IMR-90 (cell line): ENCODE results near the gene MOB3B. TPM values are rescaled to one million over a fixed set of nuclear protein-coding genes. Genes with fewer than 3 reads are reported as not detected.

Experiments used
- ATAC-seq: fragments of 200-7000 bp; cut with Tn5 transposase; 2 replicates; pipeline ENCODE4 v1.9.1; 2020; ENCODE audit warnings: low read depth, mild to moderate bottlenecking, moderate library complexity
- BruUV-seq: library from RNA; stranded (reverse); fragments of 400-500 nt; replicated peaks from 2 replicates; lab custom pipeline; 2021; lab: Mats Ljungman, UMichigan
- CTCF ChIA-PET: fragments of 300-600 bp; formaldehyde crosslinking; extraction: SDS; loops from one replicate; lab custom pipeline; 2021; ENCODE audit warnings: antibody characterized with exemption; lab: Yijun Ruan, JAX
- POLR2A ChIA-PET: fragments of 300-600 bp; sonication (Branson Sonifier 250); formaldehyde crosslinking; loops from one replicate; lab custom pipeline; 2022; ENCODE audit warnings: antibody characterized with exemption; ENCODE audit not compliant: unreplicated experiment; lab: Charles Lee
- DNase-seq: peaks from one replicate; pipeline ENCODE4 v3.0.0; 2013
- H2AFZ ChIP-seq: replicated peaks from 2 replicates; pipeline ENCODE3; 2013; ENCODE audit warnings: low read length, mild to moderate bottlenecking; ENCODE audit not compliant: poor library complexity
- H2AK5ac ChIP-seq: 2 replicates; pipeline ENCODE4 v1.6.1; 2013; ENCODE audit warnings: low read depth, low read length, inconsistent platforms
- H2AK9ac ChIP-seq: replicated peaks from 2 replicates; pipeline ENCODE3; 2013; ENCODE audit warnings: mild to moderate bottlenecking, low read depth, low read length, moderate library complexity; ENCODE audit not compliant: poor library complexity
- H2BK120ac ChIP-seq: 2 replicates; pipeline ENCODE4 v1.6.1; 2013; ENCODE audit warnings: low read depth, low read length, inconsistent platforms
- H2BK15ac ChIP-seq: 3 replicates; pipeline ENCODE4 v1.6.1; 2013; ENCODE audit warnings: low read depth, low read length, inconsistent platforms
- H2BK20ac ChIP-seq: 2 replicates; pipeline ENCODE4 v1.6.1; 2013; ENCODE audit warnings: low read depth, mild to moderate bottlenecking, inconsistent platforms, low read length, moderate library complexity
- H2BK5ac ChIP-seq: 2 replicates; pipeline ENCODE4 v1.6.1; 2013; ENCODE audit warnings: mild to moderate bottlenecking, low read depth, low read length, inconsistent platforms; ENCODE audit not compliant: poor library complexity, severe bottlenecking
- H3K14ac ChIP-seq: replicated peaks from 2 replicates; pipeline ENCODE4 v1.6.1; 2013; ENCODE audit warnings: low read depth, low read length, inconsistent platforms
- H3K18ac ChIP-seq: 2 replicates; pipeline ENCODE4 v1.6.1; 2013; ENCODE audit warnings: low read depth, low read length, control low read depth
- H3K23ac ChIP-seq: 2 replicates; pipeline ENCODE4 v1.6.1; 2013; ENCODE audit warnings: low read depth, low read length, inconsistent platforms
- H3K27ac ChIP-seq: 2 replicates; pipeline ENCODE4 v1.5.1; 2013; ENCODE audit warnings: mild to moderate bottlenecking, control low read depth, low read length; ENCODE audit not compliant: insufficient read depth
- H3K27me3 ChIP-seq: 2 replicates; pipeline ENCODE4 v1.6.1; 2013; ENCODE audit warnings: low read length; ENCODE audit not compliant: control insufficient read depth, insufficient read depth
- H3K36me3 ChIP-seq: 2 replicates; pipeline ENCODE4 v1.6.1; 2013; ENCODE audit warnings: low read length, mixed read lengths; ENCODE audit not compliant: control insufficient read depth, insufficient read depth
- H3K4ac ChIP-seq: 2 replicates; pipeline ENCODE4 v1.6.1; 2013; ENCODE audit warnings: low read depth, low read length, inconsistent platforms
- H3K4me1 ChIP-seq: 2 replicates; pipeline ENCODE4 v1.6.1; 2013; ENCODE audit warnings: low read length, mixed read lengths; ENCODE audit not compliant: control insufficient read depth, insufficient read depth
- H3K4me2 ChIP-seq: 2 replicates; pipeline ENCODE4 v1.6.1; 2013; ENCODE audit warnings: low read depth, mild to moderate bottlenecking, control low read depth, low read length, moderate library complexity
- H3K4me3 ChIP-seq: 2 replicates; pipeline ENCODE4 v1.5.1; 2013; ENCODE audit warnings: low read depth, mild to moderate bottlenecking, control low read depth, low read length, moderate library complexity; ENCODE audit not compliant: insufficient read depth
- H3K56ac ChIP-seq: 2 replicates; pipeline ENCODE4 v1.6.1; 2013; ENCODE audit warnings: low read length, inconsistent platforms; ENCODE audit not compliant: insufficient read depth; ENCODE audit errors: extremely low read depth
- H3K79me1 ChIP-seq, 2 experiments: 2 replicates each; pipeline ENCODE4 v1.6.1; 2013; ENCODE audit warnings: low read length in 2 of 2, inconsistent platforms in 1 of 2, low read depth in 1 of 2
- H3K9ac ChIP-seq: 2 replicates; pipeline ENCODE4 v1.6.1; 2013; ENCODE audit warnings: low read depth, low read length, control low read depth
- H3K9me1 ChIP-seq: 2 replicates; pipeline ENCODE4 v1.6.1; 2013; ENCODE audit warnings: low read length, inconsistent platforms; ENCODE audit not compliant: insufficient read depth
- H3K9me3 ChIP-seq: 2 replicates; pipeline ENCODE4 v1.6.1; 2013; ENCODE audit warnings: low read length; ENCODE audit not compliant: control insufficient read depth, insufficient read depth
- H4K20me1 ChIP-seq: 2 replicates; pipeline ENCODE4 v1.6.1; 2013; ENCODE audit warnings: low read length, inconsistent platforms; ENCODE audit not compliant: insufficient read depth
- H4K5ac ChIP-seq: 2 replicates; pipeline ENCODE4 v1.6.1; 2013; ENCODE audit warnings: mild to moderate bottlenecking, low read depth, low read length, control low read depth
- H4K8ac ChIP-seq, 2 experiments: 2 replicates each; pipeline ENCODE4 v1.6.1; 2013; ENCODE audit warnings: low read depth in 2 of 2, low read length in 2 of 2, control low read depth in 1 of 2, inconsistent platforms in 1 of 2
- H4K91ac ChIP-seq: 2 replicates; pipeline ENCODE4 v1.6.1; 2013; ENCODE audit warnings: low read depth, low read length, inconsistent platforms; ENCODE audit not compliant: insufficient read depth
- MAFK ChIP-seq: IDR thresholded peaks from 2 replicates; pipeline ENCODE4 v1.6.1; 2012; ENCODE audit warnings: low read depth, low read length, improper control_type of control experiment
- MAZ ChIP-seq: IDR thresholded peaks from 2 replicates; pipeline ENCODE4 v1.6.1; 2012; ENCODE audit warnings: low read depth, mild to moderate bottlenecking, low read length, improper control_type of control experiment, moderate library complexity, borderline replicate concordance
- MXI1 ChIP-seq: IDR thresholded peaks from 2 replicates; pipeline ENCODE4 v1.6.1; 2012; ENCODE audit warnings: low read depth, mild to moderate bottlenecking, low read length, moderate library complexity, borderline replicate concordance
- RAD21 ChIP-seq: IDR thresholded peaks from 2 replicates; pipeline ENCODE4 v1.6.1; 2012; ENCODE audit warnings: low read length, improper control_type of control experiment
- RCOR1 ChIP-seq: IDR thresholded peaks from 2 replicates; pipeline ENCODE4 v1.6.1; 2012; ENCODE audit warnings: mild to moderate bottlenecking, low read length, improper control_type of control experiment; ENCODE audit not compliant: insufficient replicate concordance
- RFX5 ChIP-seq: IDR thresholded peaks from 2 replicates; pipeline ENCODE4 v1.8.0; 2012; ENCODE audit warnings: low read depth, mild to moderate bottlenecking, low read length, moderate library complexity
- SMC3 ChIP-seq: fragments of 150-350 bp; IDR thresholded peaks from 2 replicates; pipeline ENCODE4 v1.6.1; 2016; ENCODE audit warnings: low read depth, mild to moderate bottlenecking, antibody characterized with exemption, low read length, moderate library complexity
- WGBS, 2 experiments: methylation state at CpG; one replicate each; pipeline versions ENCODE4 v1.1.5 to v1.1.7; 2013; ENCODE audit warnings: missing lambda C conversion rate in 2 of 2; ENCODE audit not compliant: insufficient read length in 1 of 2; ENCODE audit errors: extremely low coverage in 2 of 2; 5-methylcytosine and 5-hydroxymethylcytosine counted together
- dilution Hi-C: fragments of 300-500 bp; cut with HindIII; formaldehyde crosslinking; loops from one replicate; pipeline ENCODE4 v1.14.3; 2018; ENCODE audit warnings: low sequenced_read_pairs; ENCODE audit not compliant: unreplicated experiment
- in situ Hi-C: fragments of 300-500 bp; cut with MboI; formaldehyde crosslinking; loops from 3 replicates; pipeline ENCODE4 v1.14.3; 2019; ENCODE audit warnings: low sequenced_read_pairs, inconsistent platforms, mixed read lengths
- intact Hi-C: fragments of 100-400 bp; cut with micrococcal nuclease; formaldehyde crosslinking; loops from 2 replicates; pipeline ENCODE4 v1.10.0; 2022
- polyA plus RNA-seq, 3 experiments: library from polyadenylated mRNA; depleted of rRNA; stranded (reverse); fragments of >200 nt; gene quantifications; 2 replicates each; pipeline ENCODE4 v1.2.3, GENCODE V29; 2012; ENCODE audit warnings: low replicate concordance in 1 of 3
- total RNA-seq: library from RNA; depleted of rRNA; stranded (reverse); fragments of >200 nt; gene quantifications from 2 replicates; pipeline ENCODE4 v1.2.3, GENCODE V29; 2012

The MOB3B gene
- total and polyA plus RNA-seq, 2 of the 4 experiments (the other 2 are of a cell fraction), result under 0.01 to 0.02 TPM

DNA sequence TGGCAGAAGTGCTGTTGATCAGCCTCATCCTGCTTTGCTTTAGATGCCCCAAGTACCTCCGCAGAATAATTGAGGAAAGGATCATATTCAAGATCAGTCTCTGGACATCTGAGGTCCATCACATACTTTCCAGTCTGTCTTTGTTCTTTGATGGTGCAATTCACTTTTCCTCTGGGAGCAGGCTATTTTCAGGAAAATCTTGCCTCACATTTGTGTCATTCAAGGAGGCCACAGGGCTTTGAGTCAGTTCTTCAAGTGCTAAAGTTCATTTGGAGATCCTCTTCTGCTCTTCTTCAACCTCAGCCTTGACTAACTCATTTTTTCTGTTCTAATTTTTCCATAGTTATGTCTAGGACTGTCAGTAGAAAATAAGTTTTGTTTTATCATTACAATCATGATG lies 251.2 kb downstream of the MOB3B start:
- WGBS, 2 experiments, result no CpG with 5 or more reads among the region's 1 CpG
- Histone ChIP-seq H2AK9ac (no peak overlapping the region), H4K8ac (no peak overlapping the region), H3K14ac (no peak overlapping the region), H2BK20ac (no peak overlapping the region), H2BK120ac (no peak overlapping the region), H2BK5ac (no peak overlapping the region), H3K56ac (no peak overlapping the region), H2AK5ac (no peak overlapping the region), H3K79me1 (no peaks in the 10 kb centered on the region), H3K4me2 (no peak overlapping the region), H3K4ac (no peak overlapping the region), H3K4me3 (no peak overlapping the region), H3K18ac (peak overlapping the region; percentile 28; the same call in 1 of the 2 replicates), H3K9me1 (no peaks in the 10 kb centered on the region), H4K20me1 (no peaks in the 10 kb centered on the region), H3K36me3 (no peaks in the 10 kb centered on the region), H2BK15ac (no peak overlapping the region), H3K27me3 (peaks cover 6% of the 10 kb centered on the region), H4K5ac (no peak overlapping the region), H2AFZ (no peak overlapping the region), H3K4me1 (peaks cover 4% of the 10 kb centered on the region), H3K27ac (no peak overlapping the region), H3K9me3 (no peaks in the 10 kb centered on the region), H3K23ac (no peak overlapping the region), H4K91ac (no peak overlapping the region), H3K9ac (no peak overlapping the region)
- in situ Hi-C loops (loop anchor here (5.0 to 10.0 kb wide), 2 partner anchors 241 to 534 kb away; no protein-coding TSS in a partner anchor), dilution Hi-C loops (no loop called here), intact Hi-C loops (loop anchor here (5.0 kb wide), 1 partner anchor 191 kb away; no protein-coding TSS in a partner anchor)
- DNase-seq (no peak), ATAC-seq (no peak)
- ChIA-PET POLR2A (no interaction called here), CTCF (no interaction called here)
- TF ChIP-seq MXI1 (no peak), RCOR1 (no peak), RAD21 (no peak), SMC3 (no peak), RFX5 (no peak), MAZ (no peak), MAFK (no peak)
- BruUV-seq, result no TSS peak
